HFF-Myc (cell line): Measurements from ENCODE around the gene NBPF1.
"Not testable (repeated sequence)": the region's sequence is repeated elsewhere in the genome, so short reads cannot be mapped to it uniquely, and the experiment has no call there.

Experiments
- DNase-seq: peaks from one replicate; pipeline ENCODE4 v3.0.0-alpha.2; 2011; ENCODE audit warnings: low read depth; ENCODE audit errors: extremely low read depth
- H3K4me3 ChIP-seq: replicated peaks from 2 replicates; pipeline ENCODE4 v1.5.1; 2011; ENCODE audit warnings: low read depth, mild to moderate bottlenecking, control low read depth, low read length
- TF ChIP-seq, protein P1 (sequence below): IDR thresholded peaks from 2 replicates; pipeline ENCODE4 v1.5.1; 2012; ENCODE audit warnings: mild to moderate bottlenecking, low read depth, low read length, control low read depth; ENCODE audit errors: missing control alignments

Gene NBPF1

DNA sequence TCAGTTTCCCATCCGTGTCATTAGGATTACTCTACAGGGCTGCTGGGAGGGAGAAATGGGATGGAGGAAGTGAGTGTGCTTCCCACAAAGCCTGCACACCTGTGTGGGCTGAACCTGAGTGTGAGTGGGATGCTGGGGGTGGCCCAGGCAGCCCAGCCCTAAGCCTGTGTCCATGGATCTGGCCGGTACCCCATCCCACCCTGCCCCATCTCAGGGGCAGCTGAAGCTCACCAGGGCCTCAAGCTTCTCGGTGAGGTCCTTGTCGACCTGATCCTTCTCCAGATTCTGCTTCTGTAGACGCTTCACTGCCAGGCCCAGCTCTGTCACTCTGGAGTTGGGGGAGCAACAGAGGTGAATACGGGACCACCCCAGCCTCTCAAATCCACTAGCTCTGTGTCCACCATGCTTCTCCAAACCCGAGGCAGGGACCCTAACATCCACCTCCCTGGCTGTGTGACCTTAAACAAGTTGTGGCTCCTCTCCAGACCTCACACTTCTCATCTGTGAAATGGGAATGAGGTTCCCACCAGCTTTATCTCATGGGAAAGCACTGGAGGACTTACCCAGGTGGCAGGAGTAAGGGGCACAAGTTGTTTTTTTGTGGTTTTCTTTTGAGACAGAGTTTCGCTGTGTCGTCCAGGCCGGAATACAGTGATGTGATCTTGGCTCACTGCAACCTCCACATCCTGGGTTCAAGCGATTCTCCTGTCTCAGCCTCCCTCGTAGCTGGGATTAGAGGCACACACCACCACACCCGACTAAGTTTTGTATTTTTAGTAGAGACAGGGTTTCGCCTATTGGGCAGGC lies 18.9 kb upstream of the NBPF1 start:
- DNase-seq, H3K4me3 ChIP-seq: not testable (repeated sequence)

DNA sequence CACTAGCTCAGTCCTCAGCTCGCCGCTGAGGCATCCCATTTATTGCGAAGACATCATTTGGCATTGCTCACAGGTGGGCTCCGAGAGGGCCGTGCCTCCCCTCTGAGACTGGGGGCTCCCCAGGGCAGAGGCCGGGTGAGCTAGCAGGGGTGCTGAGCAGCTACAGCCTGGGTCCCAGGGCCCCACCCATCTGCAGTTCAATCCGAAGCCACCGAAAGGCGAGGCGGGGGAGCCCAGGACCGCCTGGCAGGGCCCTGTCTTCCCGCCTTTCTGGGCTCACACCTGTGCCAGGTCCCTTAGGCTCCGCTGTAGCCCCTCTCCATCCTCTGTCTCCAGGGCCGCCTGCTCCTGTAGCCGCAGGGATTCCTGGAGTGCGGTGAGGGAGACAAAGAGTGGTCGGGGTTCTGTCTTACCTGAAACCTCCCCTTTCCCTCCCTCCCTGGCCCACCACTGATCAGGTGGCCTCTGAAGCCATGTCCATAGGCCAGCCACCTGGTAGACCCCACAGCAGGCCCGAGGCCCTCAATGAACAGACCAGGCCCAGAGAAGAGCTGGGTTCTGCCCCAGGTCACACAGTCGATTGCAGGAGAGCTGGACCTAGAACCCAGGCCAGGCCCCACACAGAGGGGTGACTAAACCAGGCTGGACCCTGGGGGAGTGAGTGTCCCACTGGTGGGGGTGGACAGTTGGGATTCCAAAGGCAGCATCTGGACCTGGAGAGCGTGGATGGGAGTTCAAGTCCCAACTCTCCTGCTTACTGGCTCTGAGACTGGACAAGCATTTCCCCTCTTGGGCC lies 18.1 kb upstream of the NBPF1 start:
- no peak for DNase-seq
- TF ChIP-seq, protein P1, sequence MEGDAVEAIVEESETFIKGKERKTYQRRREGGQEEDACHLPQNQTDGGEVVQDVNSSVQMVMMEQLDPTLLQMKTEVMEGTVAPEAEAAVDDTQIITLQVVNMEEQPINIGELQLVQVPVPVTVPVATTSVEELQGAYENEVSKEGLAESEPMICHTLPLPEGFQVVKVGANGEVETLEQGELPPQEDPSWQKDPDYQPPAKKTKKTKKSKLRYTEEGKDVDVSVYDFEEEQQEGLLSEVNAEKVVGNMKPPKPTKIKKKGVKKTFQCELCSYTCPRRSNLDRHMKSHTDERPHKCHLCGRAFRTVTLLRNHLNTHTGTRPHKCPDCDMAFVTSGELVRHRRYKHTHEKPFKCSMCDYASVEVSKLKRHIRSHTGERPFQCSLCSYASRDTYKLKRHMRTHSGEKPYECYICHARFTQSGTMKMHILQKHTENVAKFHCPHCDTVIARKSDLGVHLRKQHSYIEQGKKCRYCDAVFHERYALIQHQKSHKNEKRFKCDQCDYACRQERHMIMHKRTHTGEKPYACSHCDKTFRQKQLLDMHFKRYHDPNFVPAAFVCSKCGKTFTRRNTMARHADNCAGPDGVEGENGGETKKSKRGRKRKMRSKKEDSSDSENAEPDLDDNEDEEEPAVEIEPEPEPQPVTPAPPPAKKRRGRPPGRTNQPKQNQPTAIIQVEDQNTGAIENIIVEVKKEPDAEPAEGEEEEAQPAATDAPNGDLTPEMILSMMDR = no peak
- H3K4me3 ChIP-seq = no peak overlapping the region

DNA sequence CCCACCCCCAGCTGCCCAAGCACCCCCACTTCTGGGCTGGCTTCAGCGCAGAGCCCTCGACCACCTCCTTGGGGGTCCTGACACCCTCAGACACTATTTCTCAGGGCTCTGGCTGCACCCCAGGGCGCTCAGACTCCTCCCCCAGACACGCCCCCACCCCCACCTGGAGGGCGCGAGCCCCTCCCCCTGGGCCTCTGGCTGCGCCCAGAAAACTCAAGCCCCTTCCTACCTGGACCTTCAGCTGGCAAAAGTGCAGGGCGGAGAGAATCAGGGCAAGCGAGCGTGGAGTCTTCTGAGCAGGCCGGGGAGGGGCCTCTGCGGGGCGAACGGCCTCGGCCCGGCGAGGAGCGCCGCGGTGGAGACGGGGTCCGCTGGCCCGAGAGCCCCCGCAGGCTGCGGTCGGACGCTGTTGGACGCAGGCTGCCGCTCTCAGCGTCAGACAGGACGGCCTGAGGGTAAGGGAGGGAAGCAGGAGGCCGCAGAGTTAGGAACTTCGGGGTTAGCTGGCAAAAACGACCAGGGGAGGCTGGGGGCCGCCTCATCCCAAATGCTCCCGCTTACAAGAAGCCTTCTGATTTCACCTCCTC lies 17.4 kb upstream of the NBPF1 start:
- no peak overlapping the region for H3K4me3 ChIP-seq
- no peak for DNase-seq
- TF ChIP-seq, protein P1 = no peak

DNA sequence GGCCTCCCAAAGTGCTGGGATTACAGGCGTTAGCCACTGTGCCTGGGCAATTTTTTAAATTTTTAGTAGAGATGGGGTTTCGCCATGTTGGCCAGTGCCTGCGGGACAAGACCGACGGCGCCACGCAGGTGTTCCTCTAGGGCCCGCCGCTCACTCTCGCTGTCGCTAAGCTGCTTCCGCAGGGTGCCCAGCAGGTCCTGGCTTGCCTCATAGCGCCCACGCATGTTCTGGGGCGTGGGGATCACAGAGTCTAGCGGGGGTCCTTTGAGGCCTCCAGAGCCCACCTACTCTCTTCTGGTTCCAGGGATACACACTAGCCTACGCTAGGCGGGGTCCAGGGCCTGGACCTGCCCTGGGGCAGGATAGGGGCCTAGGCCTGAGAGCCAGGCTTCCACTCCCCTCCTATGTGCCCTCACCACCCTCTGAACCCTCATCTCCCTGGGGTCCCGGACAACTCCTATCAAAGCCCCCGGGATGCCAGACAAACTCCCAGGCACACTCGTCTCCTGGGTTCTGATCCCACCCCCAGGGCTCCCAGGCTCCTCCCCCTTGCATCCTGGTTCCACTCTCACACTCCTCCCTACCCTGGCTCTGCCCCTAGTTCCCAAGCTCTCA lies 16.7 kb upstream of the NBPF1 start:
- DNase-seq, H3K4me3 ChIP-seq: not testable (repeated sequence)

DNA sequence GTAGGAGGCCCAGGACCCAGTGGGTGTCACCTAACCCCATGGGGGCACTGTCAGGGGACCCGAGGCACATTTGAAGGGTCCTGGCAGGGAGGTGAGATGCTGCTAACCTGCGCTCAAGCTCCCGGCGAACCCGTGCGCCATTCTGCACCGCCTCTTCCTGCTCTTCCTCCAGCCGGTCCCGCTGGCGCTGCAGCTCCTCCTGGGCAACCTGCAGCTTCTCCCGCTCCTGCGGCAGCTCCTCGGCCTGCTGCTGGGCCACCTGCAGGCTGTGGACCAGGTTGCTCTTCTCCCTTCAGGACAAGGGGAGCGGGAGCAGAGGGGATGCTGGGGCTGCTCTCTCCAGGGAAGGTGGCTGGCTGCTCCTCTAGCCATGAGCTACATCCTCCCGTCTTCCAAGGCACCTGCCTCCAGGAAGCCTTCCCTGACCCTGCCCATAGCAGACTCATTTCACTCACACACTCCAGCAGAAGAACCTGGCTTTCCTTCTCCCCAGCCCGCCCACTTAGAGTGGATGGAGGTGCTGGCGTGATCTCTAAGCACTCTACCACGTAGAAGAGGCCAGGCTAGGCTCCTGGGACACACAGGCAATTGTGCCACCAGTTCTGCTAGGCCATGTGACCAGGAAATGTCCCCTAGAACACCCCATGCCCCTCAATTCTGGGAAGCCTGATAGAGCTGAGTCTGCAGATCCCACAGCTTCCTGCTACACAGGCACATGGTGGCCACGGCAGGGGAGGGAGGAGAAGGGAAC lies 15.2 kb upstream of the NBPF1 start:
- TF ChIP-seq, protein P1 = no peak
- no peak for DNase-seq
- H3K4me3 ChIP-seq = no peak overlapping the region

DNA sequence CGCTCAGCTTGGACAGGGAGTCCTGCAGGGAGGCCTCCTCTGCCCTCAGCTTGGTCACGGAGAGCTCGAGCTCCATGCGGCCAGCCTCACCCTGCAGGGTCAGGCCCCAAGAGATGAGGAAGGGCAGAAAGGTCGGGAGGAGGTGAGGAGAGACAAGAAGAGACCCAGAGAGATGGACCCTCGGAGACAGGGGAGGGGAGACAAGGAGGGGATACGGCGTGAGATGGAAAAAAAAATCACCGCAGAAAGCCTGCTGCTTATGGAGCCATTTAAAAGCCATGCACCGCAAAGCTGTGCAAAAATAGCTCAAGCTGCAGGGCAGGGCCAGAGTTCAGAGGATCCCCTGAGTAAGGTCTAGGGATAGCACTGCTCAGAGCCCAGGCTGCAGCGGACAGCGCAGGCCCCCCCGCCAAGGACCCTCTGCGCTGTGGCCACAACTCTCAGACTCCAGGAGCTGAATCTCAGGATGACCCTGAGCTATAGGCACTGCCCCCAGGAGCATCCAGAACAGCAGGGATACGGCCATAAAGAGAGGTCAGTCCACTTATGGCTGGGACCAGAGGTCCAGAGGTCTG lies 13.1 kb upstream of the NBPF1 start:
- DNase-seq, H3K4me3 ChIP-seq: not testable (repeated sequence)

DNA sequence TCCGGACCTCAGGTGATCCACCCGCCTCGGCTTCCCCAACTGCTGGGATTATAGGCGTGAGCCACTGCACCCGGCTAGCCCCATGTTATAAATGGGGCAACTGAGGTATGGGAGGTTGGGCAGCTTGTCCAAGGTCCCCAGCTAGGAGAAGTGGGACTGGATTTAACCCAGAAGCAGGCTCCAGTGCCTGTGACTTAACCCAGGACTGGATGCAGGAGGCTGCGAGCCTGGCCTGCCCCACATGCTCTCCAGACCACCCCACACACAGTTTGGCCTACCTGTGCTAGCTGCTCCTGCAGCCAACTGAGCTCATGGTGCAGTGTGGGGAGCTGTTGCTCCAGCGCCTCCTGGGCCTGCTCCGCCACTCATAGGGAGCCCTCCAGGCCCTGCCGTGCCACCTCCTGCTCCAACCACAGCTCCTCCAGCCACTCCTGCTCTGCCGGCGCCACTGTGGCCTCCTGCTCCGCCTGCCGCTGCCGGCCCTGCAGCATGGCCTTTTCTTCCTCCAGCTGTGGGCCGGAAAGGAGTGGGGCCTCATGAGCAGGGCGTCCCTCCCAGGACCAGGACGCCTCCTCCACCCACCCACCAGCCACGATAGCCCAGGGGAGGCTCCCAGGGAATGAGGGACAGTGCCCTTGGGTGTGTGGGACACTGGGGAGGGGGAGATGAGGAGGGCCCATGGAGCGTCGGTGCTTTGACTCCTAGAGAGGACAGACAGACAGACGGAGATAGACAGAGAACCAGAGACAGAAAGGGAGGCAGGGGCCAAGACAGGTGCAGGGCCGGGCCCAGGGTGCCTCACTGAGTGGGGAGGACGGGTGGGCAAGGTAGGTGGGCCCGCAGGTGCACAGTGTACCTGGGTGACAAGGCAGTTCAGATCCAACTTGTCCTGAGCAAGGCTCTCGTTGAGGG lies 12.4 kb upstream of the NBPF1 start:
- TF ChIP-seq, protein P1 = no peak
- H3K4me3 ChIP-seq = no peak overlapping the region
- no peak for DNase-seq

DNA sequence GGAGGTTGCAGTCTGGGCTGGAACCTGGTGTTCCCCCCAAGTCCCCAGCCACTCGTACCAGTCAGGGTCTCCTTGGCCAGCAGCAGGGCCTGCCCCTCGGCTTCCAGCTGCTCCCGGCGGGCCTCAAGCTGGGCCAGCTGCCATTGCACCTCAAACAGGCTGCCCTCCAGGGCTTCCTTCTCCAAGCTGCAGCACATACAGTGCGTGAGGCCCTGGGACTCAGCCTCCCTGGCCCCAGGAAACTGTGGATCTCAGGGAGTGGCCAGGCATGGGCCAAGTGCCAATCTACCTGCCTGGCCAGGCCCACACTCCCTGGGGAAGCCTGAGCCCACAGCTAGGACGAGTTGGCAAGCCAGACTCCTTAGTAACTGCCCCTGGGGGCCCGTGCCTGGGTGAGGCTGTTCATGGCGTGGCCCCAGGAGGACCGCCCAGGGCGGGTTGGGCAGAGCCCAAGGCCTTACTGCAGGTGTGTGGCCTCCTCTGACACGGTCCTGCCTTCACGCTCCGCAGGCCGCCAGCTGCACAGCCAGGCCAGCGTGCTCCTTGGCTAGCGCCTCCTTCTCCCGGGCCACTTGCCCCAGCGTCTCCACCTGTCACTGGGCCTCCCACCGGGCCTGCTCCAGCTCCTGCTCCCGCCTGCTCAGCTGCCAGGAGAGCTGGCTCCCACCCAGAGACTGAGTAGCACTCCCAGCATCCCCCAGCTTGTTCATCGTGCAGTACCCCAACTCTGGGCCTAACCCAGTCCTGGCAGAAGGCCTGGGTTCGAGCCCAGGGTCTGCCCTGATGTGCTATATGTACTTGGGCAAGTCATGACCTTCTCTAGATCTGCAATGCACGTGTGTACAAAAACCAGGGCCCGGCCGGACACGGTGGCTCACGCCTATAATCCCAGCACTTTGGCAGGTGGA lies 10.7 kb upstream of the NBPF1 start:
- DNase-seq, H3K4me3 ChIP-seq: not testable (repeated sequence)

DNA sequence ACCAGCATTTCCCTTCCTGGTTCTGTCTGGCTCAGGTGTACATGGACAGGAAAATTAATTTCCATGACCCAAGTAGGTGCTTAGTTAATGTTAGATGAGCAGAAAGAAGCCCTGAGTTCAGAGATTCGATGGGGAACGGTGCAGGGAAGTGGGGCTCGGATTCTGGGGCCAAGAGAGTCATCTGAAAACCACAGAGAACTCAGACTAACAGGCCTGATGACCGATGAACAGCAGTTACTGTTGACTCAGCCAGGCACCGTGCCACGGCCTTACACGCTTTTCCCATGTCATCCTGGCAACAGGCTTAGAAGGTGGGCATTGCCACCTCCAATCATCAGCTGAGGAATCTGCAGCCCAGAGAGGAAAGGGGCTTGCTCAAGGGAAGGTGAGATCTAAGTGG lies 10.0 kb upstream of the NBPF1 start:
- DNase-seq = peak; percentile 29
- H3K4me3 ChIP-seq = not testable (repeated sequence)

DNA sequence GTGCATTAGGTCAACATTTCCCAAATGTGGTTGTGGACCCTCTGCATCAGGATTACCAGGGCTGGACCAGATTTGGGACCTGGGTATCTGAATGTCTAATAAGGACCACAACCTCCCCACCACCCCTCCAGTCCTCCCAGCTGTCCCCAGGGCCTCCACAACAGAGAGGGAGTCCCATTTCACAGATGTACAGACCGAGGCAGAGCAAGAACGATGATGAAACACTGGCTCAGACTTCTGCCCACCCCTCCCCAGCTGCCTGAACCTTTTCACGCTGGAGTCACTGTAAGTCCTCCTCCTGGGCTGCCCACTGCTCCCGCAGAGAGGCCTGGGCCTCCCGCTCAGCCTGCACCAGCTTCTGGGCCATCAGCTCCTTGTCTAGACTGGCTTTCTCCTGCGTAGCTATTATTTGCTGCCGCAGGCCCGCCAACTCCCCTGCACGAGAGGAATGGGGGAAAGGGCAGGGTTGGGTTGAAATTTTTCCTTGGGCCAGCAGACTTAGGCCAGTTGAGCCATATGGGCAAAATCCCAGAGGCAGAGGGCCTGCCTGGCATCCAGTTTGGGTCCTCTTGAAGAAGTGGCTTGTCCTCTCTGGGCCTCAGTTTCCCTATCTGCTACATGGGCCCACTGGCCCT lies 8.4 kb upstream of the NBPF1 start:
- DNase-seq, H3K4me3 ChIP-seq: not testable (repeated sequence)
